PFSK-1 (cell line): ENCODE measurements around the gene PSMC4.

Experiments
- POLR2AphosphoS5 ChIP-seq: IDR thresholded peaks from 2 replicates; pipeline ENCODE4 v1.6.1; 2012; ENCODE audit warnings: low read depth, mild to moderate bottlenecking, control low read depth, low read length, moderate library complexity
- SIN3A ChIP-seq: IDR thresholded peaks from 2 replicates; pipeline ENCODE4 v1.6.1; 2012; ENCODE audit warnings: mild to moderate bottlenecking, low read length, moderate library complexity, borderline replicate concordance; ENCODE audit not compliant: insufficient read depth

- TF ChIP-seq SIN3A: no peak
- no peak for TF ChIP-seq POLR2AphosphoS5
Measured at GRCh38 chr19:40025938-40026596, 55.1 kb downstream of the PSMC4 start.
